A549 treated with CpdA at 1 μM for 4 hours (cell line): ENCODE results near the gene SPINK6. TPM values are rescaled to one million over a fixed set of nuclear protein-coding genes. Genes with fewer than 3 reads are reported as not detected.

Experiments used
- total RNA-seq: library from RNA; stranded (reverse); fragments of 200-300 nt; extraction: Qiagen RNA extraction; gene quantifications from 5 replicates; pipeline ENCODE4 v1.2.3, GENCODE V29; 2022; ENCODE audit warnings: low read depth

Gene SPINK6
- total RNA-seq: 0.26 to 1.4 TPM (median 0.37 TPM) in 5 replicates

GRCh38 chr5:148202531-148203203 lies at the start of gene SPINK6:
Gene SPINK6, plus strand, starts transcription at chr5:148203042. Its CDS starts 55 bp downstream, at chr5:148203097.

GRCh38 chr5:148168246-148168645 lies 34.6 kb upstream of the SPINK6 start, which contains the start of gene SPINK14:
Gene SPINK14, plus strand, starts transcription at chr5:148168546. Its CDS starts 1,187 bp downstream, at chr5:148169733.

GRCh38 chr5:148238418-148238794 lies 35.6 kb downstream of the SPINK6 start, which contains the start of gene MARCOL:
Gene MARCOL, plus strand, starts transcription at chr5:148238525. Its CDS starts 73 bp downstream, at chr5:148238598.

Other genes starting within 250 kb of the SPINK6 start
- gene SPINK5, start 139.1 kb upstream of the SPINK6 start, total RNA-seq: not detected in 5 replicates
- not detected in 5 replicates for gene SPINK14, start 34.5 kb upstream of the SPINK6 start, total RNA-seq
- not detected in 5 replicates for gene MARCOL, start 35.5 kb downstream of the SPINK6 start, total RNA-seq
- gene SPINK13, start 65.8 kb downstream of the SPINK6 start, total RNA-seq: not detected in 5 replicates
- gene SPINK7, start 109.4 kb downstream of the SPINK6 start, total RNA-seq: not detected in 5 replicates
- gene SPINK9, start 132.5 kb downstream of the SPINK6 start, total RNA-seq: not detected in 5 replicates
- gene FBXO38, start 180.9 kb downstream of the SPINK6 start, total RNA-seq: 16.1 to 24.6 TPM (median 17.8 TPM) in 5 replicates